Stimulated activated CD4-positive, alpha-beta T cell treated with anti-CD3 and anti-CD28 coated beads, Interleukin-1b, Interleukin-23, amount 100 ng/mL, for 48 hours (primary cell): Measurements from ENCODE around the gene ULK3.
A peak's percentile ranks its signal among the peaks of the same experiment; 100 is the strongest.

Source experiments
- DNase-seq: peaks from one replicate; pipeline ENCODE4 v3.0.0-alpha.2; 2020

The ULK3 gene

GRCh38 chr15:74794248-74794969 is 48.5 kb downstream of the ULK3 start:
- no peak for DNase-seq

GRCh38 chr15:74793135-74794028 is 49.6 kb downstream of the ULK3 start:
- DNase-seq, result peak; percentile 58

- DNase-seq, result no peak
These were observed 50.5 kb downstream of the ULK3 start for GRCh38 chr15:74792227-74793016.

GRCh38 chr15:74791667-74792066 is 51.3 kb downstream of the ULK3 start:
- DNase-seq, result no peak

GRCh38 chr15:74791007-74791406 is 51.9 kb downstream of the ULK3 start:
- no peak for DNase-seq

- DNase-seq, result peak; percentile 65
These were observed 52.7 kb downstream of the ULK3 start for GRCh38 chr15:74790080-74790916.

GRCh38 chr15:74789741-74790079 is 53.2 kb downstream of the ULK3 start:
- no peak for DNase-seq

GRCh38 chr15:74789171-74789631 is 53.8 kb downstream of the ULK3 start:
- no peak for DNase-seq

GRCh38 chr15:74788683-74789151 is 54.2 kb downstream of the ULK3 start:
- DNase-seq, result peak; percentile 53

GRCh38 chr15:74788042-74788682 is 54.8 kb downstream of the ULK3 start:
- no peak for DNase-seq

GRCh38 chr15:74787251-74788041 is 55.5 kb downstream of the ULK3 start:
- peak; percentile 96 for DNase-seq

GRCh38 chr15:74786551-74787165 is 56.3 kb downstream of the ULK3 start:
- DNase-seq, result no peak
